GM23338 (cell line): ENCODE measurements around the gene PRKCQ. TPM values are rescaled to one million over a fixed set of nuclear protein-coding genes. Genes with fewer than 3 reads are reported as not detected.

ENCODE experiments used
- ATAC-seq: fragments of 200-7000 bp; cut with Tn5 transposase; 3 replicates; pipeline ENCODE4 v1.9.1; 2020
- DNase-seq: peaks from one replicate; pipeline ENCODE4 v3.0.0-alpha.2; 2015; ENCODE audit warnings: low spot score
- H2AFZ ChIP-seq: fragments of 200-600 bp; sonication (generic); 2 replicates; pipeline ENCODE4 v1.8.0; 2016; ENCODE audit warnings: antibody characterized with exemption, mild to moderate bottlenecking, moderate library complexity
- H3F3A ChIP-seq: fragments of 200-600 bp; sonication (generic); replicated peaks from 2 replicates; pipeline ENCODE4 v1.8.0; 2017; ENCODE audit warnings: antibody characterized with exemption, mixed run types, low read depth
- H3K27ac ChIP-seq: fragments of 200-600 bp; sonication (generic); 2 replicates; pipeline ENCODE4 v1.6.1; 2016; ENCODE audit warnings: low read depth
- H3K27me3 ChIP-seq: fragments of 200-600 bp; sonication (generic); 2 replicates; pipeline ENCODE4 v1.8.0; 2016; ENCODE audit warnings: mild to moderate bottlenecking, mixed run types, moderate library complexity; ENCODE audit not compliant: insufficient read depth
- H3K36me3 ChIP-seq: fragments of 200-600 bp; sonication (generic); 2 replicates; pipeline ENCODE4 v1.8.0; 2016; ENCODE audit warnings: mild to moderate bottlenecking; ENCODE audit not compliant: insufficient read depth
- H3K4me1 ChIP-seq: fragments of 200-600 bp; sonication (generic); 2 replicates; pipeline ENCODE4 v1.8.0; 2016; ENCODE audit warnings: mild to moderate bottlenecking, moderate library complexity; ENCODE audit not compliant: insufficient read depth
- H3K4me2 ChIP-seq: fragments of 200-600 bp; sonication (generic); 2 replicates; pipeline ENCODE4 v1.7.1; 2017; ENCODE audit warnings: mixed run types
- H3K4me3 ChIP-seq: fragments of 200-600 bp; sonication (generic); 2 replicates; pipeline ENCODE4 v1.6.1; 2016; ENCODE audit warnings: mixed run types
- H3K79me2 ChIP-seq: fragments of 200-600 bp; sonication (generic); replicated peaks from 2 replicates; pipeline ENCODE4 v1.8.0; 2017; ENCODE audit warnings: mild to moderate bottlenecking; ENCODE audit not compliant: insufficient read depth
- H3K9me2 ChIP-seq: fragments of 200-600 bp; sonication (generic); 2 replicates; pipeline ENCODE4 v1.8.0; 2017; ENCODE audit not compliant: insufficient read depth
- H4K20me1 ChIP-seq: fragments of 200-600 bp; sonication (generic); replicated peaks from 2 replicates; pipeline ENCODE4 v1.8.0; 2017; ENCODE audit warnings: mild to moderate bottlenecking; ENCODE audit not compliant: insufficient read depth
- H3K27ac Mint-ChIP-seq: 2 replicates; pipeline ENCODE4 v1.8.0; 2020; ENCODE audit warnings: inconsistent platforms, mild to moderate bottlenecking, moderate library complexity, mixed read lengths
- H3K27me3 Mint-ChIP-seq: 3 replicates; pipeline ENCODE4 v1.8.0; 2022; ENCODE audit warnings: low read depth, mild to moderate bottlenecking, moderate library complexity, mixed read lengths, inconsistent platforms; ENCODE audit not compliant: insufficient read depth, poor library complexity
- H3K36me3 Mint-ChIP-seq: 3 replicates; pipeline ENCODE4 v1.8.0; 2021; ENCODE audit warnings: low read depth, mild to moderate bottlenecking, inconsistent platforms, moderate library complexity, mixed read lengths
- H3K4me1 Mint-ChIP-seq: 3 replicates; pipeline ENCODE4 v1.8.0; 2020; ENCODE audit warnings: mild to moderate bottlenecking, inconsistent platforms, mixed read lengths
- H3K4me3 Mint-ChIP-seq: 3 replicates; pipeline ENCODE4 v1.8.0; 2021; ENCODE audit warnings: moderate library complexity, mild to moderate bottlenecking, inconsistent platforms, mixed read lengths
- H3K9me3 Mint-ChIP-seq: 3 replicates; pipeline ENCODE4 v1.8.0; 2020; ENCODE audit warnings: moderate library complexity, mild to moderate bottlenecking, inconsistent platforms, mixed read lengths
- CREB1 ChIP-seq: fragments of 250-450 bp; sonication (Bioruptor Pico); IDR thresholded peaks from 2 replicates; pipeline ENCODE4 v1.5.0; 2020; ENCODE audit warnings: low read depth, mild to moderate bottlenecking, moderate library complexity
- EZH2 ChIP-seq: fragments of 200-600 bp; sonication (generic); IDR thresholded peaks from one replicate; pipeline ENCODE4 v1.8.0; 2017; ENCODE audit warnings: antibody characterized with exemption, mild to moderate bottlenecking, low read depth; ENCODE audit not compliant: unreplicated experiment
- EZH2phosphoT487 ChIP-seq: fragments of 200-600 bp; sonication (generic); IDR thresholded peaks from one replicate; pipeline ENCODE4 v1.8.1; 2018; ENCODE audit warnings: antibody characterized with exemption; ENCODE audit not compliant: unreplicated experiment
- JUNB ChIP-seq: IDR thresholded peaks from one replicate; pipeline ENCODE4 v1.6.1; 2016; ENCODE audit warnings: antibody characterized with exemption; ENCODE audit not compliant: unreplicated experiment
- NANOG ChIP-seq: IDR thresholded peaks from 2 replicates; pipeline ENCODE4 v1.6.1; 2016; ENCODE audit warnings: antibody characterized with exemption, borderline replicate concordance
- POLR2AphosphoS5 ChIP-seq: IDR thresholded peaks from 2 replicates; pipeline ENCODE4 v1.6.1; 2016; ENCODE audit warnings: antibody characterized with exemption, low read depth
- STAT1 ChIP-seq: IDR thresholded peaks from one replicate; pipeline ENCODE4 v1.6.1; 2016; ENCODE audit warnings: antibody characterized with exemption; ENCODE audit not compliant: unreplicated experiment
- ZNF114 ChIP-seq: fragments of 250-450 bp; sonication (Bioruptor Pico); IDR thresholded peaks from 2 replicates; pipeline ENCODE4 v1.5.0; 2020; ENCODE audit warnings: mild to moderate bottlenecking, moderate library complexity
- polyA plus RNA-seq: library from polyadenylated mRNA; unstranded; fragments of >200 nt; fragmentation: Nextera tagmentation; extraction: Ambion mirVana; gene quantifications from 2 replicates; pipeline ENCODE4 v1.2.1, GENCODE V29; 2016
- total RNA-seq: library from RNA; depleted of rRNA; stranded (reverse); fragments of >200 nt; shearing (Covaris generic); gene quantifications from 2 replicates; pipeline ENCODE4 v1.2.3, GENCODE V29; 2014
- TF ChIP-seq, protein P1 (sequence below): IDR thresholded peaks from one replicate; pipeline ENCODE4 v1.6.1; 2018; ENCODE audit warnings: antibody characterized with exemption; ENCODE audit not compliant: unreplicated experiment
- TF ChIP-seq, protein P2 (sequence below): IDR thresholded peaks from 2 replicates; pipeline ENCODE4 v1.6.1; 2016; ENCODE audit warnings: antibody characterized with exemption
- TF ChIP-seq, protein P3 (sequence below): fragments of 250-450 bp; sonication (Bioruptor Pico); IDR thresholded peaks from 2 replicates; pipeline ENCODE4 v1.5.0; 2020; ENCODE audit warnings: mild to moderate bottlenecking, moderate library complexity

Gene PRKCQ
- total and polyA plus RNA-seq, 2 experiments from 2014 or later = 12.6 to 28.5 TPM

DNA sequence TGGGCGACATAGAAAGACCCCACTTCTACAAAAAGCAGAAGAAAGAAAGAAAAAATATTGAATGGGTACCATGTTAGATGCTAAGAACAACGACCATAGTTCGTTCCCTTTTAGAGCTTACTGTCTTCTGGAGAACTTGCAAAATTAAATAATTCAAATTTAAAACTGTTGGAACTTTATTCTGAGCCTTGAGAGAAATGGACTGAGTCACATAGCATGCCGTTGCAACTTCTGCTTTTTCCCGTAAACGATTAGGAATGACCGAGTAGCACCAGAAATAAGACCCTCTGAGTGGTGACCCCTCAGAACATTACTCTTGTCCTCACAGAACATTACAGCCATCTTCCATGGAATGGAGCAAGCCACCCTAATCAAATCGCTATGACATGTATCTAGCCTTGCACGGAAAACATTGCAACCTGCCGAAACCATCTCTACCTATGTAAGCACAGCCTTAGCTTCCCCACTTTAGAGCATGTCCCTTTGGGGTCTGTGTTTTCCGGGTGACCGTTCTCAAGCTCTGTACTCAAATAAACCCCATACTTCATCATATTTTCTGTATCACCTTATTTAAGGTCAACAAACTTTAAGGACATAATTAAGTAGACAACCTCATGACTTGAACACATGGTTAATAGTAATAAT lies 179.1 kb downstream of the PRKCQ start (continued):
- no peak for TF ChIP-seq STAT1
- TF ChIP-seq JUNB = no peak
- no peak for TF ChIP-seq EZH2

DNA sequence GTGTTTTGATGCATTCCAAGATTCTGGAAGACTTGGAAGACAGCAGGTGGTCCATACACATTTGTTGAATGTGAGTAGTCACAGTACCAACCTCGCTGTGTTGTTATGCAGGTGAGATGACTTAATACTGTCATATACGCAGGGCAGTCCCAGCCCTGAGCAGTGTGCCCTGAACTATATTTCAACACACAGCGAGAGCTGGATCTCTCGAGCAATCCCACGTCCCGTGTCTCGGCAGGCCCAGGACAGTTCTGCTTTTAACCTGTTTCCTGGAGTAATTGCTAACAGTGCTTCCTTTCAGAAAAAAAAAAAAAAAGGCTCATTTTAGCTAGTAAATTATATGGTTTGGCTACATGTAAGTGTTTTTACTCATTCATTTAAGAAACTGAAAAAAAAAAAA lies 179.7 kb downstream of the PRKCQ start:
- H3K4me3 ChIP-seq = no peak overlapping the region
- no peak overlapping the region for H3K27ac Mint-ChIP-seq
- H3K4me1 Mint-ChIP-seq = peaks cover 21% of the 10 kb centered on the region
- no peak overlapping the region for H3K4me3 Mint-ChIP-seq
- H2AFZ ChIP-seq = no peak overlapping the region
- ATAC-seq (no peak), DNase-seq (peak; percentile 29)
- no peak overlapping the region for H3K4me2 ChIP-seq
- H3K27ac ChIP-seq = no peak overlapping the region
- no peaks in the 10 kb centered on the region for H3K79me2 ChIP-seq
- H3K9me3 Mint-ChIP-seq = no peaks in the 10 kb centered on the region; the same call in 2 of the 3 replicates
- H3K36me3 Mint-ChIP-seq = no peaks in the 10 kb centered on the region
- H3K27me3 Mint-ChIP-seq = no peaks in the 10 kb centered on the region
- H3K4me1 ChIP-seq = peaks cover 8% of the 10 kb centered on the region; the same call in 1 of the 2 replicates
- H3K27me3 ChIP-seq = no peaks in the 10 kb centered on the region
- no peaks in the 10 kb centered on the region for H3F3A ChIP-seq
- no peaks in the 10 kb centered on the region for H4K20me1 ChIP-seq
- H3K9me2 ChIP-seq = no peaks in the 10 kb centered on the region
- TF ChIP-seq JUNB (no peak), CREB1 (CRISPR knock-in tag) (no peak), EZH2phosphoT487 (no peak), ZNF114 (CRISPR knock-in tag) (no peak), POLR2AphosphoS5 (no peak), NANOG (no peak), EZH2 (no peak)
- TF ChIP-seq, protein P1, sequence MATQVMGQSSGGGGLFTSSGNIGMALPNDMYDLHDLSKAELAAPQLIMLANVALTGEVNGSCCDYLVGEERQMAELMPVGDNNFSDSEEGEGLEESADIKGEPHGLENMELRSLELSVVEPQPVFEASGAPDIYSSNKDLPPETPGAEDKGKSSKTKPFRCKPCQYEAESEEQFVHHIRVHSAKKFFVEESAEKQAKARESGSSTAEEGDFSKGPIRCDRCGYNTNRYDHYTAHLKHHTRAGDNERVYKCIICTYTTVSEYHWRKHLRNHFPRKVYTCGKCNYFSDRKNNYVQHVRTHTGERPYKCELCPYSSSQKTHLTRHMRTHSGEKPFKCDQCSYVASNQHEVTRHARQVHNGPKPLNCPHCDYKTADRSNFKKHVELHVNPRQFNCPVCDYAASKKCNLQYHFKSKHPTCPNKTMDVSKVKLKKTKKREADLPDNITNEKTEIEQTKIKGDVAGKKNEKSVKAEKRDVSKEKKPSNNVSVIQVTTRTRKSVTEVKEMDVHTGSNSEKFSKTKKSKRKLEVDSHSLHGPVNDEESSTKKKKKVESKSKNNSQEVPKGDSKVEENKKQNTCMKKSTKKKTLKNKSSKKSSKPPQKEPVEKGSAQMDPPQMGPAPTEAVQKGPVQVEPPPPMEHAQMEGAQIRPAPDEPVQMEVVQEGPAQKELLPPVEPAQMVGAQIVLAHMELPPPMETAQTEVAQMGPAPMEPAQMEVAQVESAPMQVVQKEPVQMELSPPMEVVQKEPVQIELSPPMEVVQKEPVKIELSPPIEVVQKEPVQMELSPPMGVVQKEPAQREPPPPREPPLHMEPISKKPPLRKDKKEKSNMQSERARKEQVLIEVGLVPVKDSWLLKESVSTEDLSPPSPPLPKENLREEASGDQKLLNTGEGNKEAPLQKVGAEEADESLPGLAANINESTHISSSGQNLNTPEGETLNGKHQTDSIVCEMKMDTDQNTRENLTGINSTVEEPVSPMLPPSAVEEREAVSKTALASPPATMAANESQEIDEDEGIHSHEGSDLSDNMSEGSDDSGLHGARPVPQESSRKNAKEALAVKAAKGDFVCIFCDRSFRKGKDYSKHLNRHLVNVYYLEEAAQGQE = no peak
- TF ChIP-seq, protein P2, sequence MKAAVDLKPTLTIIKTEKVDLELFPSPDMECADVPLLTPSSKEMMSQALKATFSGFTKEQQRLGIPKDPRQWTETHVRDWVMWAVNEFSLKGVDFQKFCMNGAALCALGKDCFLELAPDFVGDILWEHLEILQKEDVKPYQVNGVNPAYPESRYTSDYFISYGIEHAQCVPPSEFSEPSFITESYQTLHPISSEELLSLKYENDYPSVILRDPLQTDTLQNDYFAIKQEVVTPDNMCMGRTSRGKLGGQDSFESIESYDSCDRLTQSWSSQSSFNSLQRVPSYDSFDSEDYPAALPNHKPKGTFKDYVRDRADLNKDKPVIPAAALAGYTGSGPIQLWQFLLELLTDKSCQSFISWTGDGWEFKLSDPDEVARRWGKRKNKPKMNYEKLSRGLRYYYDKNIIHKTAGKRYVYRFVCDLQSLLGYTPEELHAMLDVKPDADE = no peak
- TF ChIP-seq, protein P3, sequence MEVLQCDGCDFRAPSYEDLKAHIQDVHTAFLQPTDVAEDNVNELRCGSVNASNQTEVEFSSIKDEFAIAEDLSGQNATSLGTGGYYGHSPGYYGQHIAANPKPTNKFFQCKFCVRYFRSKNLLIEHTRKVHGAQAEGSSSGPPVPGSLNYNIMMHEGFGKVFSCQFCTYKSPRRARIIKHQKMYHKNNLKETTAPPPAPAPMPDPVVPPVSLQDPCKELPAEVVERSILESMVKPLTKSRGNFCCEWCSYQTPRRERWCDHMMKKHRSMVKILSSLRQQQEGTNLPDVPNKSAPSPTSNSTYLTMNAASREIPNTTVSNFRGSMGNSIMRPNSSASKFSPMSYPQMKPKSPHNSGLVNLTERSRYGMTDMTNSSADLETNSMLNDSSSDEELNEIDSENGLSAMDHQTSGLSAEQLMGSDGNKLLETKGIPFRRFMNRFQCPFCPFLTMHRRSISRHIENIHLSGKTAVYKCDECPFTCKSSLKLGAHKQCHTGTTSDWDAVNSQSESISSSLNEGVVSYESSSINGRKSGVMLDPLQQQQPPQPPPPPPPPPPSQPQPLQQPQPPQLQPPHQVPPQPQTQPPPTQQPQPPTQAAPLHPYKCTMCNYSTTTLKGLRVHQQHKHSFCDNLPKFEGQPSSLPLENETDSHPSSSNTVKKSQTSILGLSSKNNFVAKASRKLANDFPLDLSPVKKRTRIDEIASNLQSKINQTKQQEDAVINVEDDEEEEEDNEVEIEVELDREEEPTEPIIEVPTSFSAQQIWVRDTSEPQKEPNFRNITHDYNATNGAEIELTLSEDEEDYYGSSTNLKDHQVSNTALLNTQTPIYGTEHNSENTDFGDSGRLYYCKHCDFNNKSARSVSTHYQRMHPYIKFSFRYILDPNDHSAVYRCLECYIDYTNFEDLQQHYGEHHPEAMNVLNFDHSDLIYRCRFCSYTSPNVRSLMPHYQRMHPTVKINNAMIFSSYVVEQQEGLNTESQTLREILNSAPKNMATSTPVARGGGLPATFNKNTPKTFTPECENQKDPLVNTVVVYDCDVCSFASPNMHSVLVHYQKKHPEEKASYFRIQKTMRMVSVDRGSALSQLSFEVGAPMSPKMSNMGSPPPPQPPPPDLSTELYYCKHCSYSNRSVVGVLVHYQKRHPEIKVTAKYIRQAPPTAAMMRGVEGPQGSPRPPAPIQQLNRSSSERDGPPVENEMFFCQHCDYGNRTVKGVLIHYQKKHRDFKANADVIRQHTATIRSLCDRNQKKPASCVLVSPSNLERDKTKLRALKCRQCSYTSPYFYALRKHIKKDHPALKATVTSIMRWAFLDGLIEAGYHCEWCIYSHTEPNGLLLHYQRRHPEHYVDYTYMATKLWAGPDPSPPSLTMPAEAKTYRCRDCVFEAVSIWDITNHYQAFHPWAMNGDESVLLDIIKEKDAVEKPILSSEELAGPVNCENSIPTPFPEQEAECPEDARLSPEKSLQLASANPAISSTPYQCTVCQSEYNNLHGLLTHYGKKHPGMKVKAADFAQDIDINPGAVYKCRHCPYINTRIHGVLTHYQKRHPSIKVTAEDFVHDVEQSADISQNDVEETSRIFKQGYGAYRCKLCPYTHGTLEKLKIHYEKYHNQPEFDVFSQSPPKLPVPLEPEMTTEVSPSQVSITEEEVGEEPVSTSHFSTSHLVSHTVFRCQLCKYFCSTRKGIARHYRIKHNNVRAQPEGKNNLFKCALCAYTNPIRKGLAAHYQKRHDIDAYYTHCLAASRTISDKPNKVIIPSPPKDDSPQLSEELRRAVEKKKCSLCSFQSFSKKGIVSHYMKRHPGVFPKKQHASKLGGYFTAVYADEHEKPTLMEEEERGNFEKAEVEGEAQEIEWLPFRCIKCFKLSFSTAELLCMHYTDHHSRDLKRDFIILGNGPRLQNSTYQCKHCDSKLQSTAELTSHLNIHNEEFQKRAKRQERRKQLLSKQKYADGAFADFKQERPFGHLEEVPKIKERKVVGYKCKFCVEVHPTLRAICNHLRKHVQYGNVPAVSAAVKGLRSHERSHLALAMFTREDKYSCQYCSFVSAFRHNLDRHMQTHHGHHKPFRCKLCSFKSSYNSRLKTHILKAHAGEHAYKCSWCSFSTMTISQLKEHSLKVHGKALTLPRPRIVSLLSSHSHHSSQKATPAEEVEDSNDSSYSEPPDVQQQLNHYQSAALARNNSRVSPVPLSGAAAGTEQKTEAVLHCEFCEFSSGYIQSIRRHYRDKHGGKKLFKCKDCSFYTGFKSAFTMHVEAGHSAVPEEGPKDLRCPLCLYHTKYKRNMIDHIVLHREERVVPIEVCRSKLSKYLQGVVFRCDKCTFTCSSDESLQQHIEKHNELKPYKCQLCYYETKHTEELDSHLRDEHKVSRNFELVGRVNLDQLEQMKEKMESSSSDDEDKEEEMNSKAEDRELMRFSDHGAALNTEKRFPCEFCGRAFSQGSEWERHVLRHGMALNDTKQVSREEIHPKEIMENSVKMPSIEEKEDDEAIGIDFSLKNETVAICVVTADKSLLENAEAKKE (CRISPR knock-in tag) = no peak
- no peaks in the 10 kb centered on the region for H3K36me3 ChIP-seq
